ENCODE measurements around the gene CAPN14.

DNA sequence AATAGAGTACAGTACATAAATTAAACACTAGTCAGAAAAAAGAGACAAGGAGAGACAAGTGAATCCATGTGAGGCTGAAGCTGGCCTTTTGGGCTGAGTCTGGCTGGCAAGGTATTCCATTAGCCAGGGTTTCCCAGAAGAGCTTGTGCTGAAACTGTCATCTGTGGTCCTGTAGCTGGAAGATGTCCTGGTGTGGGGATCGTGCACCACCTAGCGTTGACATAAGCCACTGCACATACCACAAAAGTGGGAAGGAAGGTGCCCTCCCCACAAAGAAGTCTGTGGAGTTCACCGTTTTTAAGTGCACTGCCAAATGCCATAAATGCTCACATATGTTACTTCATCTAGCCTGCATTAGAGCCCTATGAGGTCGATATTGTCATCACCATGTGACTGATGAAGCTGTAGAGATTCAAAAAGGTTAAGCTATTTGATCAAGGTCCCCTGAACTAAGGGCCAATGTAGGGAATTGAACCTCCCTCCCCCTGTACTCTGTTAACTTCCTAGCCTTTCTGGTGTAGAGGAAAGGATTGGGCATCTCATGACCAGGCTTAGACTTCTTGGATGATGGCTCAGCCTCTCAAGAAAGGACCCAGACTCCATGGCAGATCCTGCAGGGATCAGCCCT is 47.1 kb downstream of the CAPN14 start:
- TF ChIP-seq TAF1 (IDR thresholded peaks at IDR 0.05; ENCODE audit: borderline replicate concordance, low read depth, low read length) (no peak), POLR2A (IDR thresholded peaks at IDR 0.05; ENCODE audit: low read depth, low read length) (no peak), POLR2AphosphoS5 (IDR thresholded peaks at IDR 0.05; ENCODE audit: low read depth, low read length) (no peak)

All from GM12892 (cell line).